Measurements from ENCODE around the gene SPEF2.

DNA sequence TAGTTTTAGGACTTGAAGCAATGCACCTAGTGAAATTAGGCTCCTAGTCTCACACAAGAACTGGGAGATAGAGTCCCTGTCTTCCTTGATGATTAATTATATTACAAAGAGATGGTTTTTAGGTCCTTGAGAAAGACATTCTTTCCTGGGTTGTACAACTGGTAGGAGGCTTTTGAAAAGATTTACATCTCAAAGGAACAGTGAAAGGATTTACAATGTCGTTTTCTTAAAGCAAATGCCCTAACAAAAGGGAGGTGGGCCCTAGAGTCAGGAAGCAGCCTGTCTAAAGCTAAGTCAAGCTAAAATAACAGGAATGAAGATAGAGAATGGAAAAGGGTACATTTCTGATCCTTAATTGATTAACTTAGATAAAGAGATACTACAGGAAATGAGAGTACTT, 136.8 kb downstream of the SPEF2 start:
- TF ChIP-seq EGR1 (IDR thresholded peaks at IDR 0.05; ENCODE audit: borderline replicate concordance in 1 of 2, low read depth in 2 of 2, low read length in 2 of 2) (no peak), NR2F1 (conservative IDR thresholded peaks at IDR 0.05) (no peak)
